Bronchial epithelial cell (primary cell): Measurements from ENCODE around the gene TUBB2B. TPM values are rescaled to one million over a fixed set of nuclear protein-coding genes. Genes with fewer than 3 reads are reported as not detected.
"Not testable (repeated sequence)": the region's sequence is repeated elsewhere in the genome, so short reads cannot be mapped to it uniquely, and the experiment has no call there.

Source experiments
- DNase-seq: peaks from one replicate; pipeline ENCODE4 v3.0.0-alpha.2; 2010; ENCODE audit warnings: low read depth
- FAIRE-seq: peaks from 2 replicates; lab custom pipeline; 2011; peaks lifted over from hg19 to GRCh38; lab: Jason Lieb, UNC
- H3K27me3 ChIP-seq: 2 replicates; pipeline ENCODE4 v1.5.1; 2011; ENCODE audit warnings: low read length; ENCODE audit not compliant: control insufficient read depth, insufficient read depth
- H3K36me3 ChIP-seq: 2 replicates; pipeline ENCODE4 v1.5.1; 2011; ENCODE audit warnings: low read length; ENCODE audit not compliant: control insufficient read depth, insufficient read depth
- H3K4me3 ChIP-seq: 2 replicates; pipeline ENCODE4 v1.5.1; 2011; ENCODE audit warnings: mild to moderate bottlenecking, low read depth, low read length, control low read depth
- CTCF ChIP-seq: IDR thresholded peaks from 2 replicates; pipeline ENCODE4 v1.5.1; 2011; ENCODE audit warnings: mild to moderate bottlenecking, moderate library complexity, low read length, control low read depth, inconsistent platforms; ENCODE audit not compliant: insufficient read depth, severe bottlenecking
- total RNA-seq: library from RNA; depleted of rRNA; stranded (reverse); fragments of >200 nt; gene quantifications from 2 replicates; pipeline ENCODE4 v1.2.1, GENCODE V29; 2014

Gene TUBB2B
- total RNA-seq, 1 donor from 2014 or later, result under 0.01 TPM

GRCh38 chr6:3247255-3248146 is 20.0 kb upstream of the TUBB2B start:
- Histone ChIP-seq H3K4me3 (no peak overlapping the region), H3K27me3 (no peaks in the 10 kb centered on the region), H3K36me3 (no peaks in the 10 kb centered on the region)
- DNase-seq, result peak; percentile 37
- no peak for FAIRE-seq
- TF ChIP-seq CTCF, result no peak

GRCh38 chr6:3245216-3245615 is 17.8 kb upstream of the TUBB2B start:
- FAIRE-seq (no peak), DNase-seq (no peak)
- no peaks in the 10 kb centered on the region for H3K36me3 ChIP-seq
- H3K27me3 ChIP-seq, result no peaks in the 10 kb centered on the region
- TF ChIP-seq CTCF, result no peak
- H3K4me3 ChIP-seq, result no peak overlapping the region

- not testable (repeated sequence) for FAIRE-seq, H3K36me3 ChIP-seq, H3K27me3 ChIP-seq, H3K4me3 ChIP-seq, DNase-seq
Observed at GRCh38 chr6:3244832-3245161, 17.3 kb upstream of the TUBB2B start.

- FAIRE-seq (no peak), DNase-seq (no peak)
- Histone ChIP-seq H3K4me3 (no peak overlapping the region), H3K27me3 (no peaks in the 10 kb centered on the region), H3K36me3 (no peaks in the 10 kb centered on the region)
- TF ChIP-seq CTCF, result no peak
Observed at GRCh38 chr6:3244003-3244831, 16.8 kb upstream of the TUBB2B start.

- TF ChIP-seq CTCF, result no peak
- no peak for DNase-seq
Observed at GRCh38 chr6:3242768-3243167, 15.3 kb upstream of the TUBB2B start.

GRCh38 chr6:3241745-3242144 is 14.3 kb upstream of the TUBB2B start:
- H3K27me3 ChIP-seq, H3K4me3 ChIP-seq, FAIRE-seq, H3K36me3 ChIP-seq, DNase-seq: not testable (repeated sequence)

More at GRCh38 chr6:3242768-3243167, 15.3 kb upstream of the TUBB2B start:
- no peak for FAIRE-seq
- Histone ChIP-seq H3K36me3 (no peaks in the 10 kb centered on the region), H3K27me3 (peaks cover 7% of the 10 kb centered on the region), H3K4me3 (no peak overlapping the region)
